ENCODE results near the gene CDC34.
A peak's percentile ranks its signal among the peaks of the same experiment; 100 is the strongest.

The CDC34 gene

DNA sequence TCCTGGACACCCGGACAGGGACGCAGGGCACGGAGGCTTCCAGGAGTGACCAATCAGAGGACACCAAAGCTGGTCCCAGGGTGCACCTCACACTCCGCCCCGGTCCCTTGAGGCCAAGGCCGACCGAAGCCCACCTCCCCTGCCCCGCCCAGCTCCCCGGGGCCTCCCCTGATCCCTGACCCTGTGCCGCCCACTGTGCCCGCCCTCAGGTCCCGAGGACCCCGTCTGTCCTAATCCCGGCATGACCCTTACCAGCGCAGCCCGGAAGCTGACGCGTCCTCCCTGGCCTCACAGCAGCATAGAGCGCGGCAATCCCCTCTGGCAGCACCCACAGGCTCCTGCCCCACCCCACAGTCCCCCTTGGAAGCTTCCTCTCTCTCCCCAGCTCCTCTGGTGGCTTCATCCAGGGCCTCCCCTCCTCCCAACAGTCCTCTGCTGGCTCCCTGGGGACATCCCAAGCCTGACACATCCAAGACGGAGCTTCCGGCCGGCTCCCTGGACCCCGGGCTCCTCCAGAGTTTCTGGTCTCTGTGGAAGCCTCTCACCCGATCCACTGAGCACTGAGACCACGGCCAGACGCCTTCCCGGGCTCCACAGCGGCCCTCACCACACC, 7.4 kb upstream of the CDC34 start:
- DNase-seq = no peak

DNA sequence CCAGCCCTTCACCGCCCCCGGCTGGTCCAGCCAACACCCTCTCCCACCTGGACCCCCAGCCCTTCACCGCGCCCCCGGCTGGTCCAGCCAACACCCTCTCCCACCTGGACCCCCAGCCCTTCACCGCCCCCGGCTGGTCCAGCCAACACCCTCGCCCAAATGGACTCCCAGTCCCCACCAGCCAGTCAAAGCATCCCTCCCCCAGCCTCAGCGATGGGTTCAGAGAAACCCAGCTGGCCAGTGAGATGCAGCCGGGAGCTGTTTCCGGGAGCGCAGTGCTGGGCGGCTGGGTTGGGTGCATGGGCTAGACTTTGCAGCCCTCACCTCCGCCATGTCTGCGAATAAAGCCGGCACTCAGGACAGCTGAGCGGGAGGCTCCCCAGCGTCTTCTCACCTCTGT, 6.5 kb upstream of the CDC34 start:
- no peak for DNase-seq

DNA sequence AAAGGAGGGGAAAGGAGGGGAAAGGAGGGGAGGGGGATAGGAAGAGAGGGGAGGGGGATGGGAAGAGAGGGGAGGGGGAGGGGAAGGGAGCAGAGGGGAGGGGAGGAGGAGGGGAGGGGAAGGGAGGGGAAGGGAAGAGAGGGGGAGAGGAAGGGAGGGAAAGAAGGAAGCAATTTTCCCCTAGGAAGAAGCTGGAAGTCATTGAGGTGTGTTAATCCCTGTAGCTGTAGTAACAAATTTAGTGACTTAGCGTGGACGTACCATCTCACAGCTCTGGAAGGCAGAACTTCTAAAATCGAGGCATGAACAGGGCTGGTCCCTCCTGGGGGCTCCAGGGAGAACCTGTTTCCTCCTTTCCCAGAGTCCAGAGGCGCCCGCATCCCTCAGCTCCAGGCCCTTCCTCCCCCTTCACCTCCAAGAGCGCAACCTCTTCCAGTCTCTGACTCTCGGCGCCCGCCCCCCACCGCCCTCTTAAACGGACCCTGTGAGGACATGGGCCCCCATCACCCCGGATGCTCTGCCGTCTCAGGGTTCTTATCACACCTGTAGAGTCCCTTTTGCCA, 5.6 kb upstream of the CDC34 start:
- no peak for DNase-seq

DNA sequence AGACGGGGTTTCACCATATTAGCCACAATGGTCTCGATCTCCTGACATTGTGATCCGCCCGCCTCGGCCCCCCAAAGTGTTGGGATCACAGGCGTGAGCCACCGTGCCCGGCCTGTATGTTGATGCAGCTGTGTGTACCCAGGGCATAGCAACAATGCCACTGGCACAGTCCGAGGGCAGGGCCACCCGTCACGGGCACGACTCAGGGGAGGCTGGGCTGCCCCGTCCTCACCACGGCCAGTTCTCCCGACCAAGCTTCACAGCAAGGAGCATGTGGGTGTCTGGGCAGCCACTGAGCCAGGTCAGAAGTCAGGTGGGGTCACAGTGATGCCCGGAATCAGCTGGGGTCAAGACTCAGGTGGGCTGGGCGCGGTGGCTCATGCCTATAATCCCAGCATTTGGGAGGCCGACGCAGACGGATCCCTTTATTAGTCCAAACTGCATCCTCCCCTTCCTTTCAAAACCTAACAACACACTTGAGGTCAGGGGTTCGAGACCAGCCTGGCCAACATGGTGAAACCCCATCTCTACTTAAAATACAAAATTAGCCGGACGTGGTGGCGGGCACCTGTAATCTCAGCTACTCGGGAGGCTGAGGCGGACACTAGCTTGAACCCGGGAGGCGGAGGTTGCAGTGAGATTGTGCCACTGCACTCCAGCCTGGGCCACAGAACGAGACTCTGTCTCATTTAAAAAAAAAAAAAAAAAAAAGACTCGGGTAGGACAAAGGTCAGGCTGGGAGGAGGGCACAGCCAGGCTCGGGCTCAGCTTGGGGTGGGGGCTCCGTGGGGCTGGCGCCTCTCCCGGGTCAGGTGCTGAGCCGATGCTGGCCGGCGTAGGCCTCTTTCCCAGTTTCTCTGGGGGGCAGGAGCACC, 1.2 kb upstream of the CDC34 start:
- no peak for DNase-seq

DNA sequence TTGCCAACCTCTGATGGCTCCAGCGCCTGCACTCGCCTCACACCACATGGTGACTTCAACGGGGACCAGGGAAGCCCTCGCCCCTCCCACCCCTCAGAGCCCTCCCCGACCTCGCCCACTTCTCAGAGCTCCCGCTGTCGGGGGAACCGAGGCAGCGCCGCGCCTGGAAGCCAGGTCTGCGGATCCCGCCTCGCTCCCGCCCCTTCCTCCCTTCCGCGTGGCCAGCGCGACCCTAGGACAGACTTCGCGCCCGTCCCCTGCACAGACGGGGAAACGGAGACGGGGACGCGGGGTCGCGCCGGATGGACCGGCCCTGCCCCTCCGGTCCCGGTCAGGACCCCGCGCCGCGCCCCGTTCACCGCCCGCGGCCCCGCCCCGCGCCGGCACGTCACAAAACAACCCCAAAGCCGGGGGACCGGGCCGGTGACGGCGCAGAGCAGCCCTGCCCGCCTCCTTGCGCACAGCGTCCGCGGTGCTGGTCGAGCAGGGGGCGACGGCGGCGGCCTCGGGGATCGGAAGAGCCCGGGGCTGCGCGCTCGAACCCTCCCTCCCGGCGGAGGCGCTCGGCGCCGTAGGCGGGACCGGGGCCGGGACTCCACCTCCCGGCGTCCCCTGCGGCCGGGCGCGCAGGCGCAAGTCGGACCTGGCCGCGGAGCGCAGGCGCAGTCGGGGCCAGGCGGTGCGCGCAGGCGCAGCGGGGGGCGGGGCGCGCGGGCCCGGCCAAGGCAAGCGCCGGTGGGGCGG, 379 bp upstream of the CDC34 start:
- DNase-seq = peak; percentile 58

DNA sequence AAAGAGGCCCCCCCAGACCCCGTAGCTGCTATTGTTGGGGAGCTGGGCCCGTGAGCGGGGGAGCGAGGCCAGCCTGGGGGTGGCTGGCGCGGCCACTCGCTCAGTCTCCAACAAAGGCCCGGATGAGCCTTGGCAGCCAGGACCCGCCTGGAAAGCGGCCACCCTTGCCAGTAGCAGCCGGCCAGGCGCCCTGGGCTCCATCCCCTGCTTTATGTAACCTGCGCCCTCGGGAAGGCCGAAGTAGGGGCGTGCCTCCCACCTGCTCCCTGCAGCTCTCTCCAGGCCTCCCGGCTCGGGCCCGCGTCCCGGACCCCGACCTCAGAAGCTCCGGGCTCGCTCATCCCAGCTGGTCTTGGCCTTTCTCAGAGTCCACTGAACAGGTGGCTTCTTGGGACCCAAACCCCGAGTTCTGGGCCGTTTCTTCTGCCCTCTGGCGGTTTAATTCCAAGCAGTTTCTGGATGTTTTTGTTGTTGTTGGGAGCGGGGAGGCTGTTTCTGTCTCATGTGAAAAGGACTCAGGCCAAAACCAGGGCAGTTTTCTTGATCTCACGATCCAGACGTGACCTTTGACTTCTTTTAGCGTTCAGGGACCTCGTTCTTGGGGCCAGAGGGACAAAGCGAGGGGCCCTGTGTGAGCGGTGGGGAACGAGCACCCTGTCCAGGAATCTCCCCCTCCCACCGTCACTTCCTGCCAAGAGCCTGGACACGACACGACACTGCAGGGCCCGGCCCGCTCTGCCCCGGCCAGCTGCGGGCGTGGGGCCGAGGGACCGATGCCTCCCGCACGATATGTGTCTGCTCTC, 1.2 kb downstream of the CDC34 start:
- peak; percentile 59 for DNase-seq

DNA sequence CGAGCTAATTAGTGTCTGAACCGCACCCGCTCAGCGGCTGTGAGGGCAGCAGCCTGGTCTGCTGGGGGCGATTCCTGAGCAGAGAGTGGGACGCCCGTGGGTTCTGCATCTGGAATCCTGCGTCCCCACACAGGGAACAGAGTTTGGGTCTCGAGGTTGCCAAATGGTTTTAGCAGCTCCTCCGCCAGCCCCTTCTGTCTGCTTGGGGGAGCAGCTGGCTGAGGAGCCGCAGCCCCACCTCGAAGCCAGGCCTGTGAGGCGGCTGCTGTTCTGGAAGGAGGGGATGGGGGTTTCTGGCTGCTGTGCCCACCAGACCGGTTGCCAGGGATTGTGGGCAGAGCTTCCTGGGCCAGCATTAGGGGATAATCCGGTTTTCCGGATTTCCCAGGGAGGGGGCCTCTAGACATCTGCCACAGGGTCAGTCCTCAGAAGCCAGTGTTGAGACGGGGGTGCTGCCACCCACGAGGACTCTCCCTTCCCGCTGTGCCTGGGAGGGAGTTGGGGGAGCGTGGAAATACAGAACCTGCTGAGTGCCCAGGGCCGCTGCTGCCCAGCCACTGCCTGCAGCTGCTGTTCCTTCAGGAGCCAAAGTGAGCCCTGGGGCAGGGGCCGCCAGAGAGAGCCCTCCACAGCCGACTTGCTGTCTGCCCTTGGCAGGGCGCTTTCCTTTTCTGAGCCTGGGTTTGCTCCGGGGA, 2.0 kb downstream of the CDC34 start:
- DNase-seq = no peak

DNA sequence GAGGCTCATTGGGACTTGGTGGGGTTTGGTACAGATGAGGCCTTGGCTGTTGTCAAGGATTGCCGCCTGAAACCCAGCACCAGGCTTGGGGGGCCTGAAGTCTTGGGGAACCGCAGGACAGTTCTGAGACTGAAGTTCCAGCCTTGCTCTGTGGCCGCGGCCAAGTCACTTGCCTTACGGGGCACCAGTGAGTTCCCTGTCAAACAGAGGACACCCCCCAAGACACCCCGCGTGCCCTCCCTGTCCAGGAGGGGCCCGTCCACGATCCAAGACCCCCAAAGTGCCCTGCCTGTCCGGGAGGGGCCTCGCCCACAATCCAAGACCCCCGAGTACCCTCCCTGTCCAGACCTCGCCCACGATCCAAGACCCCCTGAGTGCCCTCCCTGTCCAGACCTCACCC, 2.5 kb downstream of the CDC34 start:
- no peak for DNase-seq

DNA sequence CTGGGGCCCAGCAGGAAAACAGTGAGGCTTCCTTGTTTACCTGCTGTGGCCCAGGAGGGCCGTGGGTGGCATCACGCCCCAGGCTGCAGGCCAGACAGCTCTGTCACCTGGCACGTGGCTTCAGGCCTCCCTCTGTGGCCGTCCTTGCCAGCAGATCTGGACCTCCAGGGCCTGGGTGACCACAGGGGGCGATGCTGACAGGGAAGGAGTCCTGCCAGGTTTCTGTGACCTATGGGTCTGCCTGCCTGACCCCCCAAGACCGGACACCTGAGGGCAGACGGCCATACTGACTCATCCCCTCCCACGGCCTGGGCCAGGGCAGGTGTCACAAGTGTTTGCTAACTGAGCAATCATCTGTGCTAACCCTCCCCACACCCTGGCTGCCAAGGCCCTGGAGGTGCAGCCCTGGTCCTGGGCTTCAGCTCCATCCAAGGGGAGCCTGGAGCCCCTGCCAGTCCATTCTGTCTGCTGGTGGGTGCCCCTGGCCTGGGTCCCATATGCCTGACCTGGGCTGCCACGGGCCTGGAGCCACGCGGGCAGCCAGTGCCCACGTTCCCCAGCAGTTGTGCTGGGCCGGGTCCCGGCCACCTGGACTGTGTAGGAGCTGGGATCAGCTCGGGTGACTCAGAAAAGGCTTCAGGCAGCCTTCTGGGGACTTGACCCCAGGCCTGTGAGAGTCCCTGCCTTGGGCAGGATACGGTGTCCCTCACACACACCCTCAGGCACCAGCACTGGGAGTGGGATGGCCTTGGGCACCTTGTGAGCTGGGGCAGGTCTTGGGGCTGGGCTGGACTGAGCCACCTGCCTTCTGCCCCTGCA, 3.7 kb downstream of the CDC34 start:
- DNase-seq = peak; percentile 31

DNA sequence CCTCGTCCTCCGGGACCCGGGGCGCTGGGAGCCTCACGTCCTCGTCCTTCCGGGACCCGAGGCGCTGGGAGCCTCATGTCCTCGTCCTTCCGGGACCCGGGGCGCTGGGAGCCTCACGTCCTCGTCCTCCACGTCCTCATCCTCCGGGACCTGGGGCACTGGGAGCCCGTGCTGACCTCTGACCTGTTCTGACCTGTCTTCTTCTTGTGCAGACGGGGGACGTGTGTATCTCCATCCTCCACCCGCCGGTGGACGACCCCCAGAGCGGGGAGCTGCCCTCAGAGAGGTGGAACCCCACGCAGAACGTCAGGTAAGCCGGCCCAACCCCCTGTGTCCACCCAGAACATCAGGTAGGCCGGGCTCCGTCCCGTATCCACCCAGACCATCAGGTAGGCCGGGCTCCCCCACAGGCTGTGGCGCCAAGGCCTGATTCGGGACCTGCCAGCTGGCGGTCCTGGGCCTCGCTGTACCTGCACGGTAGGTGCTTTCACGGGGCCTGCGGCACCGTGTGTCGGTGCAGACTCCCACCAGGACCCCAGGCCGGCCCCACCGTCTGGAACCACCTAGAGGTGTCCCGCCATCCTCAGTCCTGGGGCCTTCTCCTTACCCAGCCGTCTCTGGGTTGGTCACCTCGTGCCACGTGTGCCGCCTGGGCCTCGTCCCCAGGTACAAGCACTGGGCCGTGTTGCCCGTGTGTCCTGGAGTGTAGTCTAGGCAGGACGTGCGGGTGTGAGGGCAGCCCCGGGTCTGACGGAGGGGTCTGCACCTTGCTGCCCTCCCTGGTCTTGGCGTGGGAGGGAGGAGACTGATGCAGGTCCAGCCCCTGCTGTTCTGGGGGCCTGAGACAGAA, 4.7 kb downstream of the CDC34 start:
- no peak for DNase-seq

DNA sequence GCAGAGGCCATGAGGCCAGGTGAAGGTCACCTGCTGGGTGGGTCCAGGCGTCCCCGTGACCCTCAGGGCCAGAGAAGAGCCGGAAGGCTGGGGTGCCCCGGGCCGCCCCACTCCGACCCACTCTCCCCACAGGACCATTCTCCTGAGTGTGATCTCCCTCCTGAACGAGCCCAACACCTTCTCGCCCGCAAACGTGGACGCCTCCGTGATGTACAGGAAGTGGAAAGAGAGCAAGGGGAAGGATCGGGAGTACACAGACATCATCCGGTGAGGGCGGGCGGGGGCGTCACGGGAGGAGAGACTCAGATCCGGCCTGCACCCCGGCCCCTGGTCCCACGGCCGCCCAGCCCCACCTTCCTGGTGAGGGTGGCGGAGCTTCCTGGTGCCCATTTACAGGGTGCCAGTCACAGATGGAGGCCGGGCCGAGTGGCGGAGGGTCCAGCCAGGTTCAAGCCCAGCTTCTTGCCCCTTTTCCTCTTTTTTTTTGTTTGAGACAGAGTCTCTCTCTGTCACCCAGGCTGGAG, 5.4 kb downstream of the CDC34 start:
- DNase-seq = no peak

DNA sequence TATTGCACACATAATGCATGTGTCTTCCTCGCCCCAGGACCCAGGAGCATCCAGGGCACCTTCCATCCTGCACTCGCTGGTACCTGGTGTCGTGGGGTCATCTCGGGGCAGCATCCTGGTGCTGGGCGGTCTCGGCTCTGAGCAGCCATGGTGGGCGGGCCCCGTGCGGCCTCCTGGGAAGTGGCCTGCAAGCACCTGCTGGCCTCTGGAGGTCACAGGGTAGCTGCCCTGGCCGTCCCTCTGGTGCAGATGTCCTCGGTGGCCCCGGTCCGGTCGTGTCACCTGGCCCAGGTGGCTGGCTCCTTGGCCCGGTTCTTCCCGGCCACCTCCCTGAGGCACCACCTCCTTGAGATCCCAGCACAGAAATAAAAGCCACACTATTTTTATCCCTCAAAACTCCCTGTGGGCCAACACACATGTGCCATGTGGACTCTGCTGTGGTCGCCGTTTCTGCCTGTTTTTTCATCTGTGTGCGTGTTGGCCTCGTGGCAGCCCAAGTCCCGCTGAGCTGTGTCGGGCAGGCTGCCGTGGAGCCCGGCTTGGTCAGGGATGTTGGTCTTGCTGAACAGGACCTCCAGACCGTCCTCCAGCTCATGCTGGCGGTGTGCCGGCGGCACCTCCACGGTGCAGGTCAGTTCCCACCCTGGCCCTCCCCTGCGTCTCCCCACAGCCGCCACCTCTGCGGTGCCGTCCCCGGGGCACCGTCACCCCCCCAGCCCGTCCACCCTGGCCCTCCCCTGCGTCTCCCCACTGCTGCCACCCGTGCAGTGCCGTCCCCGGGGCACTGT, 7.3 kb downstream of the CDC34 start:
- DNase-seq = no peak

DNA sequence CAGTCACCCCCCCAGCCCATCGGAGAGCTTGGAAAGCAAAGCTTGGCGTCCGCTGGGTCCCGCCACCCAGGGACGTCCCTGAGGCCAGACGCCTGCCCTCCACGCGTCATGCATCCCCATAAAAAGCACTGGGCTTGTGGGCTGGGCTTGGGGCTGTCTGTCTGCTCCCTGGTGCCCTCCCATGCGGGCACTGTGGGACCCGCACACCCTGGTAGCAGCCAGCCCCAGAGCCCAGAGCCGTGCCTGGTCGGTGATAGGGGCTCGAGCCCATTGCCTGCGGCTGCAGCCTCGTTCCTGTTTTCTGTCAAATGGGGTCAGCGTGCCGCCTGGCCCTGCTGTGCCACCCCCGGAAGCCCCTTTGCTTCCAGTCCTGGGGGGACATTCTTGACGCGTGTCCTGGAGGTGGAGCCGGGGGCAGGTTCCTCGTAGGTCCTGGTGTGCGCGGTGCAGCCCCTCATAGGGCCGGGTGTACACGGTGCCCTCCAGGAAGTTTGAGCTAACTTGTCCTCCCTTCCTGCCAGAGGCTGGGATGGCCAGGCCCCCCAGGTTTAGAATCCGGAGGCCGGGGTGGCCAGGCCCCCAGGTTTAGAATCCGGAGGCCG, 8.0 kb downstream of the CDC34 start:
- DNase-seq = no peak

DNA sequence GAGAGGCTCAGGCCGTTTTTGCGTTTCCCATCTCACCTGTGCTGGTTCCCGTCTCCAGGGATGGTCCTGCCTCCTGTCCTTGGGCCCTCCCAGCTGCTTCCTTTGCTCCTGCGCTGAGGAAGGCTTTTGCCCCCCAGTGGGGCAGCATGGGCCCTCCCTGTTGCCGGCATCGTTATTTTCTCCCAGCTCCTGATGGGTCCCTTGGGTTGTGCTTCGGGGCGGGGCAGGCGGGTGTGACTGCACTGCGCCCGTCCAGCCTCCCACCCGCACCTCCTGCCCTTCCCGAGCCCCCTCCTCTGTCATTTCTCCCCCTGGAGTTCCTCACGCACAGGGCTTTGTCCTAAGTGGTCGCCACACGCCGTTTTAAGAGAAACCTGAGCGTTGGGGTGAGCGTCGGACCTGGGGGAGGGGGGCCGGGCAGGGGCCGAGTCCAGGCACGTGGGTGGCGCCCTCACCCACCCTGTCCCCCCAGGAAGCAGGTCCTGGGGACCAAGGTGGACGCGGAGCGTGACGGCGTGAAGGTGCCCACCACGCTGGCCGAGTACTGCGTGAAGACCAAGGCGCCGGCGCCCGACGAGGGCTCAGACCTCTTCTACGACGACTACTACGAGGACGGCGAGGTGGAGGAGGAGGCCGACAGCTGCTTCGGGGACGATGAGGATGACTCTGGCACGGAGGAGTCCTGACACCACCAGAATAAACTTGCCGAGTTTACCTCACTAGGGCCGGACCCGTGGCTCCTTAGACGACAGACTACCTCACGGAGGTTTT, 9.5 kb downstream of the CDC34 start:
- DNase-seq = no peak

DNA sequence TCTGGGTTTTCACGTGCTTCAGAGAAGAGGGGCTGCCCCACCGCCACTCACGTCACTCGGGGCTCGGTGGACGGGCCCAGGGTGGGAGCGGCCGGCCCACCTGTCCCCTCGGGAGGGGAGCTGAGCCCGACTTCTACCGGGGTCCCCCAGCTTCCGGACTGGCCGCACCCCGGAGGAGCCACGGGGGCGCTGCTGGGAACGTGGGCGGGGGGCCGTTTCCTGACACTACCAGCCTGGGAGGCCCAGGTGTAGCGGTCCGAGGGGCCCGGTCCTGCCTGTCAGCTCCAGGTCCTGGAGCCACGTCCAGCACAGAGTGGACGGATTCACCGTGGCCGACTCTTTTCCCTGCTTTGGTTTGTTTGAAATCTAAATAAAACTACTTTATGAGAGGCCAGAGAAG, 10.1 kb downstream of the CDC34 start:
- no peak for DNase-seq

DNA sequence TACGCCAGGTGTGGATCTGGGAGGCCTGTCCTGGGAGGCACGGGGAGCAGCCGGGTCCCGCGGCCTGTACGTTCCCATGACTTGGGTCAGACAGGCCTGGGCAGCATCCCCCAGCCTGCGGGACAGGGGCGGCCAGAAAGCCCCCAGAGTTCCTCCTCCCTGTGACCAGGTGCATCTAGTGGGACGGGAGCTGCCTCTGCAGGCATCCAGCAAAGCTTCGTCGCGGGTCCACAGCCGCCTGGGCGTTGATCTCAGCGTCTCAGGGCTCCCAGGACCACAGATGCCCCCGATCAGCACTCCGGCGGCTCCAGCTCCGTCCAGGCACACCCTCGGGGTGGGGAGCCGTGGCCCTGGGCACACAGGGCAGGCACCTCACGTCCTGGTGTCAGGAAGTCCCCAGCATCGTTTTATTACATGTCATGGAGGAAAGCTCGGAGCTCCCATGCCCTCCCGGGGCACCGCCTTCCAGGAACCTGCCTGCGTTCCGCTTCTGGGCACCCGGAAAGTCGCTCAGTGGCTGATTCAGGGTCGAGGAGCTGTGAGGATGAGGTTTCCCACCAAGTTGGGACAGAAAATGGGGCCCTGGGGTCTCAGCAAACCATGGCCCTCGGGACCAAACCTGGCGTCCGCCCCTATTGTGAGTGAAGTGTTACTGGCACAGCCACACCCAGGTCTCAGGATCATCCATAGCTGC, 10.8 kb downstream of the CDC34 start:
- no peak for DNase-seq

Measured in kidney glomerular epithelial cell (primary cell).